GM23248 (cell line): ENCODE data around the gene PSMC3. TPM values are rescaled to one million over a fixed set of nuclear protein-coding genes. Genes with fewer than 3 reads are reported as not detected.

Experiments
- DNase-seq: peaks from one replicate; pipeline ENCODE4 v3.0.0-alpha.2; 2015
- H2AFZ ChIP-seq: fragments of 200-600 bp; sonication (generic); 2 replicates; pipeline ENCODE4 v1.6.1; 2016; ENCODE audit warnings: antibody characterized with exemption
- H3F3A ChIP-seq: fragments of 200-600 bp; sonication (generic); 2 replicates; pipeline ENCODE4 v1.6.1; 2016; ENCODE audit warnings: mild to moderate bottlenecking, antibody characterized with exemption, mixed run types; ENCODE audit not compliant: insufficient read depth
- H3K27ac ChIP-seq: fragments of 200-600 bp; sonication (generic); 2 replicates; pipeline ENCODE4 v1.5.1; 2016; ENCODE audit warnings: mild to moderate bottlenecking
- H3K27me3 ChIP-seq: fragments of 200-600 bp; sonication (generic); replicated peaks from 2 replicates; pipeline ENCODE4 v1.6.1; 2016; ENCODE audit warnings: mild to moderate bottlenecking; ENCODE audit not compliant: insufficient read depth
- H3K36me3 ChIP-seq: fragments of 200-600 bp; sonication (generic); 2 replicates; pipeline ENCODE4 v1.6.1; 2016; ENCODE audit warnings: low read depth, mild to moderate bottlenecking
- H3K4me1 ChIP-seq: fragments of 200-600 bp; sonication (generic); 2 replicates; pipeline ENCODE4 v1.6.1; 2016; ENCODE audit warnings: mild to moderate bottlenecking; ENCODE audit not compliant: insufficient read depth
- H3K4me2 ChIP-seq: fragments of 200-600 bp; sonication (generic); one replicate; pipeline ENCODE4 v1.6.1; 2016; ENCODE audit warnings: mild to moderate bottlenecking; ENCODE audit not compliant: unreplicated experiment
- H3K4me3 ChIP-seq: fragments of 200-600 bp; sonication (generic); 2 replicates; pipeline ENCODE4 v1.5.1; 2016; ENCODE audit warnings: mild to moderate bottlenecking
- H3K79me2 ChIP-seq: fragments of 200-600 bp; sonication (generic); 2 replicates; pipeline ENCODE4 v1.6.1; 2016; ENCODE audit warnings: mild to moderate bottlenecking; ENCODE audit not compliant: insufficient read depth
- H3K9ac ChIP-seq: fragments of 200-600 bp; sonication (generic); 2 replicates; pipeline ENCODE4 v1.6.1; 2016; ENCODE audit warnings: mild to moderate bottlenecking
- H3K9me2 ChIP-seq: fragments of 200-600 bp; sonication (generic); 2 replicates; pipeline ENCODE4 v1.6.1; 2016; ENCODE audit warnings: mixed run types, mild to moderate bottlenecking, moderate library complexity; ENCODE audit not compliant: insufficient read depth
- H3K9me3 ChIP-seq: fragments of 200-600 bp; sonication (generic); one replicate; pipeline ENCODE4 v1.6.1; 2017; ENCODE audit warnings: low read depth
- H4K20me1 ChIP-seq: fragments of 200-600 bp; sonication (generic); 2 replicates; pipeline ENCODE4 v1.6.0; 2016; ENCODE audit not compliant: insufficient read depth
- EZH2 ChIP-seq: fragments of 200-600 bp; sonication (generic); IDR thresholded peaks from 2 replicates; pipeline ENCODE4 v1.6.1; 2018; ENCODE audit warnings: antibody characterized with exemption, mild to moderate bottlenecking; ENCODE audit not compliant: insufficient read depth, poor library complexity, severe bottlenecking
- EZH2phosphoT487 ChIP-seq: fragments of 200-600 bp; sonication (generic); IDR thresholded peaks from 2 replicates; pipeline ENCODE4 v1.6.1; 2018; ENCODE audit warnings: antibody characterized with exemption, moderate library complexity, mild to moderate bottlenecking, low read depth; ENCODE audit not compliant: insufficient read depth
- WGBS, 2 experiments: methylation state at CpG; one replicate each; pipeline ENCODE4 v1.1.6; 2015 to 2017; ENCODE audit warnings: low lambda C conversion rate in 2 of 2, low coverage in 1 of 2; ENCODE audit errors: missing lambda C conversion rate in 2 of 2; 5-methylcytosine and 5-hydroxymethylcytosine counted together
- in situ Hi-C: fragments of 300-500 bp; cut with MboI; formaldehyde crosslinking; loops from 2 replicates; pipeline ENCODE4 v1.15.0; 2020
- polyA plus RNA-seq: library from polyadenylated mRNA; unstranded; fragments of >200 nt; fragmentation: Nextera tagmentation; extraction: Ambion mirVana; gene quantifications from 2 replicates; pipeline ENCODE4 v1.2.1, GENCODE V29; 2016
- total RNA-seq: library from RNA; depleted of rRNA; stranded (reverse); fragments of >200 nt; shearing (Covaris generic); gene quantifications from 2 replicates; pipeline ENCODE4 v1.2.3, GENCODE V29; 2014

PSMC3 gene
- total and polyA plus RNA-seq, 2 experiments from 2014 or later = 151 to 212 TPM

DNA sequence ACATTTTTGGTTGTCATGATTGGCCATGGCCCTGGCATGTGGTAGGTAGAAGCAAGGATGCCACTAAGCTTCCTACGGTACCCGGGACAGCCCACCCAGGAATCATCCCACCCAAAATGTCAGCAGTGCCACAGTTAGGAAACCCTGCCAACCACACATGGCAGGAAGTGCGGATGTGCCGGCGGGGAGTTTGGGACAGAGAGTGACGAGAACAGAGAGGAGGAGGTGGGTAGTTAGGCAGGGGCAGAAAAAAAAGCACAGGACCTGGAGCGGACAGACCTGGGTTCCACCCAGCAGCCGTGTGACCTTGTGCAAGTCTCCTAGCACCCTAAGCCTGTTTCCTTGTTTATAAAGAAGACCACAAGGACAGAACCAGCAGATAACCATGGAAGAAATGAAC, 51.2 kb downstream of the PSMC3 start:
- H2AFZ ChIP-seq = no peak overlapping the region
- H4K20me1 ChIP-seq = no peaks in the 10 kb centered on the region
- in situ Hi-C loops = loop anchor here (10.0 kb wide), 1 partner anchor 70 kb away; the partner anchor contains the start of gene RAPSN
- 74 to 75% methylated on average over 8 of the region's 8 CpGs for WGBS, 2 experiments
- TF ChIP-seq EZH2 (no peak), EZH2phosphoT487 (no peak)
- no peaks in the 10 kb centered on the region for H3K9me3 ChIP-seq
- no peaks in the 10 kb centered on the region for H3K36me3 ChIP-seq
- no peaks in the 10 kb centered on the region for H3F3A ChIP-seq
- H3K27me3 ChIP-seq = no peaks in the 10 kb centered on the region
- H3K9ac ChIP-seq = no peak overlapping the region
- H3K4me1 ChIP-seq = 0 out of 2 replicates have a peak, but pooled peaks cover 3% of the 10 kb centered on the region
- H3K4me3 ChIP-seq = no peak overlapping the region
- no peaks in the 10 kb centered on the region for H3K79me2 ChIP-seq
- H3K9me2 ChIP-seq = no peaks in the 10 kb centered on the region
- DNase-seq = no peak
- H3K27ac ChIP-seq = no peak overlapping the region
- H3K4me2 ChIP-seq = no peak overlapping the region

DNA sequence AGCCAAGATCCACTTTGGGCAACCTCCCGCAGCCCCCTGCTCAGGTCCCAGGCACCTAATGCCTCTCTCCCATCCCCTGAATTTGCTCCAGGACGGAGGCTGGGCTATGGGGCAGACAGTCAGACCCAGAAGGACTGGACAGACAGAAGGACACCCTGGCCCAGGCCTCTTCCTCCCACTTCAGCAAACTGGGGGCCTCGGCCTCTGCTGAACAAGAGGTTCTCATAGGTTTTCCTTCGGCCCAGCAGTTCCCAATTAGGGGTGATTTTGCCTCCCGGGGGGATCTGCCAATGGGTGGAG, 51.6 kb downstream of the PSMC3 start:
- DNase-seq = no peak
- Histone ChIP-seq H3K36me3 (no peaks in the 10 kb centered on the region), H3K4me2 (no peak overlapping the region), H3K4me3 (no peak overlapping the region), H2AFZ (no peak overlapping the region), H4K20me1 (no peaks in the 10 kb centered on the region), H3K9me3 (no peaks in the 10 kb centered on the region), H3K27ac (no peak overlapping the region), H3K79me2 (no peaks in the 10 kb centered on the region), H3K9me2 (no peaks in the 10 kb centered on the region), H3F3A (no peaks in the 10 kb centered on the region), H3K9ac (no peak overlapping the region), H3K4me1 (0 out of 2 replicates have a peak, but pooled peaks cover 3% of the 10 kb centered on the region), H3K27me3 (no peaks in the 10 kb centered on the region)
- TF ChIP-seq EZH2phosphoT487 (no peak), EZH2 (no peak)
- in situ Hi-C loops = loop anchor here (10.0 kb wide), 1 partner anchor 70 kb away; the partner anchor contains the start of gene RAPSN
- WGBS, 2 experiments = 64 to 68% methylated on average over 5 of the region's 5 CpGs

GRCh38 chr11:47373876-47374719, 52.1 kb downstream of the PSMC3 start:
- H3K36me3 ChIP-seq = no peaks in the 10 kb centered on the region
- peak; percentile 81 for DNase-seq
- 0 out of 2 replicates have a peak overlapping the region, but pooled peaks have one; percentile 39 for H2AFZ ChIP-seq
- H3K4me1 ChIP-seq = peaks cover 3% of the 10 kb centered on the region; the same call in 1 of the 2 replicates
- no peak overlapping the region for H3K27ac ChIP-seq
- WGBS, 2 experiments = 34 to 35% methylated on average over 18 to 19 of the region's 19 CpGs
- H3K9me3 ChIP-seq = no peaks in the 10 kb centered on the region
- H3K4me3 ChIP-seq = no peak overlapping the region
- TF ChIP-seq EZH2 (no peak), EZH2phosphoT487 (no peak)
- no peaks in the 10 kb centered on the region for H3K9me2 ChIP-seq
- H3K79me2 ChIP-seq = no peaks in the 10 kb centered on the region
- in situ Hi-C loops = loop anchor here (10.0 kb wide), 1 partner anchor 71 kb away; the partner anchor contains the start of gene RAPSN
- H3F3A ChIP-seq = peaks cover 5% of the 10 kb centered on the region; the same call in 1 of the 2 replicates
- no peak overlapping the region for H3K4me2 ChIP-seq
- no peaks in the 10 kb centered on the region for H4K20me1 ChIP-seq
- no peaks in the 10 kb centered on the region for H3K27me3 ChIP-seq
- H3K9ac ChIP-seq = no peak overlapping the region

GRCh38 chr11:47372422-47372821, 53.8 kb downstream of the PSMC3 start:
- Histone ChIP-seq H3K4me1 (peaks cover 3% of the 10 kb centered on the region; the same call in 1 of the 2 replicates), H3K9me3 (no peaks in the 10 kb centered on the region), H2AFZ (no peak overlapping the region), H3F3A (peaks cover 5% of the 10 kb centered on the region; the same call in 1 of the 2 replicates), H3K4me2 (no peak overlapping the region), H3K27me3 (no peaks in the 10 kb centered on the region), H3K27ac (no peak overlapping the region), H3K9me2 (no peaks in the 10 kb centered on the region), H3K79me2 (no peaks in the 10 kb centered on the region), H3K36me3 (no peaks in the 10 kb centered on the region), H3K9ac (no peak overlapping the region), H3K4me3 (no peak overlapping the region), H4K20me1 (no peaks in the 10 kb centered on the region)
- TF ChIP-seq EZH2 (no peak), EZH2phosphoT487 (no peak)
- no peak for DNase-seq
- WGBS, 2 experiments = 77 to 78% methylated on average over 7 of the region's 7 CpGs
- in situ Hi-C loops = loop anchor here (10.0 kb wide), 1 partner anchor 72 kb away; the partner anchor contains the start of gene RAPSN
